SK-N-DZ (cell line): Measurements from ENCODE around the gene PBLD.
"Not testable (repeated sequence)": the region's sequence is repeated elsewhere in the genome, so short reads cannot be mapped to it uniquely, and the experiment has no call there.

Experiments
- DNase-seq: peaks from one replicate; pipeline ENCODE4 v3.0.0-alpha.2; 2015; ENCODE audit warnings: low spot score

Gene PBLD

DNA sequence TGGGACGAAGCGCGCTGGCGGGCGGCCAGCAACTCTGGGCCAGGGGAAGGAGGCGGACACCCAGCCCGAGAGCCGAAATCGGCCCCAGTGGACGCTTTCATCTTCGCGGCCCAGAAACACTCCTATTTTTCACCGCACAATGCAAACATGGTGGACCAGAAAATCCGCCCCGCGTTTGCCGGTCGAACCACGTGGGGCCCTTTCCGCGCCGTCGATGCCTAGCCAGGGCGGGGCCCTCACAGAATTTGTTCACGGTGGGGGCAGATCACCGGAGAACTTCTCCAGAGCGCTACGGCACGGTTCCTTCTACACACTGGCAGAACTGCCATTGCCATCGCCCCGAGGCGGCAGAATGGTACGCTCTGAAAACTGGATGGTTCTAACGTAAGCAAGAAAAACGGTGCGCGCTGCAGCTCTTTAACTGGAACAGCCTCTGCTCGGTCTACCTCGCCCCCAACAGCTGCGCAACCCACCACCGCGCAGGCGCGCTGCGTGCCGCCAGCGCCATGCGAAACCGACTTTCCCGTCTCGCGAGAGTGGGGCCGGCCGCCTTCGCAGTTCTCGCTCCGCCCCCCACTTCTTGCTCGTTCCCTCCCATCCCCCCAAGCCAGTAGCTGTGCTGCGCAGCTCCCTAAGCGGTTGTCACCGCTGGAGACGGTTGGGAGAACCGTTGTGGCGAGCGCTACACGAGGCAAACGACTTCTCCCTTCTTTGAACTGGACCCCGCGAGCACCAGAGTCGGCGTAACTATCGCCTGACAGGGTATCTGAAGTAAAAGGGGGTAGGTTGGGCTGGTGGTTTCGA is 1.1 kb downstream of the PBLD start, which contains the start of gene HNRNPH3:
TSS of gene HNRNPH3 (plus strand) at position 610 of the 804 bp plus-strand sequence. CDS start 5,158 bp downstream, outside the sequence.
- DNase-seq = peak; percentile 97

GRCh38 chr10:68330852-68331454 is 1.8 kb downstream of the PBLD start:
- DNase-seq = no peak

DNA sequence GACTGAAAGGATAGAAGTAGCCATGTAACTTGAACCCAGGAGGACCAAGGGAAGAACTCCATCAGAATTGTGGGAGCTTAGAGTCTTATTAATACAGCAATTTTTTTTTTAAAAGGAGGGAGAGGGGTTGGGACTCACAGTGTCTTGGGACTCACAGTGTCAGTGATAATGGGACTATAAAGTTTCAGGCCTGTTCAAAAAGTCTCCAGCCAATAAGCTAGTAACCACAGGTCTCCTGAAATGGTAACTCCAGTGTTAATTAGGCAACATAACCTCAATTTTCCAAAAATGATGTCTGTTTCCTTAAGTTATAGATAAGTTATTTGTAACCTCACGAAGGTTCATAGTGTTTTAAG is 3.2 kb downstream of the PBLD start:
- no peak for DNase-seq

DNA sequence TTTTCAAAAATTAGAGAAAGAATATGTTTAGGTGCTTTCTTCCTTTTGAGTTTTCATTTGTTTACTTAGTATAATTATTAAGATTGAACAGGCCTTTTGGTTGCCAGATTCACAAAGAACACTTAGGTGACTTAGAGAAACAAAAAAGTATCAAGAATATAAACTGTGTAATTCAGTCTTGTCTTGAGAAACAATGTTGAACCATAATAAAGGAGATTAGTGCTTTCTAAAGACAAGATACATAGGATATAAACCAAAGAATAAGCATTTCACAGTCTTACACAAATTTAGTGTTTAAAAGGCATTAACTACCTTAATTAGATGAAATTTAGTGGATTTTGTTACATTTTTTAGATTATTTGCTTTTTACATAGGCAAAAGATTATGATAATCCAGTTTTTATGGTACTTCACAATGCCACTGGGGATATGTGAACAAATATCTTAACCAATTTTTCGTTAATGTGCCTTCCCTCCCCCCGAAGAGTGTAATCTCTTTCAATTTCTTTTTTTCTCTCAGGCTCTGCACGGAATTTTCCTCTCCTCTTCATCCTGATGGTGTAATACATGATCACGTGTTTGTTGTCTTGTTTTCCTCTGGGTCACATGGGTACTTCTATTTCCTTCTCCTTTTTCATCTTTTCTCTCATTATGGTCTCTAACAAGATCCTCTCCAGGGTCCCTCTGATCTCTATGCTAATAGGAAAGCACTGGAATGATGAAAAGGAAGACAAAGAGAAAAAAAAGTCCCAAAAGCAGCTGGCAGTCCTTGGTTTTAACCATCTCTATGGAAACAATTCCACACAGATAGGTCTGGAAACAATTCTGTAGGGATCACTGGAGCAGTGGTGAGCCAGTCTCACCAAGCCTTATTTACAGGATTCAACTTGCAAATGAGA is 4.6 kb downstream of the PBLD start:
- peak; percentile 46 for DNase-seq

GRCh38 chr10:68324396-68324795 is 8.3 kb downstream of the PBLD start:
- DNase-seq = not testable (repeated sequence)

GRCh38 chr10:68318331-68319059 is 14.2 kb downstream of the PBLD start:
- no peak for DNase-seq

DNA sequence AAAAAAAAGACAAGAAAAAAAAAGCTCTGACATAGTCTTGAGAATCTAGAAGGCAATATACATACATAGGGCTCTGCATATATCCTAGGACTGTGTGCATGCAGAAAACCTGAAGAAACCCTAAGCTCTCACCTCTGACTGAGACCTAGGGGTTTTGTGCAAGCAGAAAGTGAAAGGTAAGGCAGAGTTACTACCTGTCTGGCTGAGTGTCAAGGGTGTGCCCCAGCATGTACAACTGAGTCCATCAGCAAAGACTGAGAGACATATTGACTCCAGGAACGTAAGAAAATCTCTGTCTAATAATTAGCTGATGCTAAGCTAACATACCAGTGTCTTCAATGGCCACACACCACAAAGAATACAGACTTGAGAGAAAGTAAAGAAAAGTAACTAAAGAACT is 17.1 kb downstream of the PBLD start:
- no peak for DNase-seq

DNA sequence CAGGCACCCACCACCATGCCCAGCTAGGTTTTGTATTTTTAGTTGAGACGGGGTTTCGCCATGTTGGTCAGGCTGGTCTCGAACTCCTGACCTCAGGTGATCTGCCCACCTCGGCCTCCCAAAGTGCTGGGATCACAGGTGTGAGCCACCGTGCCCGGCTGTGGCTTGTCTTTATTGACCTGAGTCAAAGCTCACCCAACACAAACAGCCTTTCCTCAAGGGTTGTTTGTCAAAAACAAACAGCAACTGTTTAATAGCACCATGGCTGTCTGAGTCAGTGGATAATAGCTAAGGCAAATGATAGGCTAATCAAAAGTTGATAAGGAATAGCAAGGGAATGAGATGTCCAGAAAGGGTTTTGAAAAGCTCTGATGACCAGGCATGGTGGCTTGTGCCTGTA is 17.8 kb downstream of the PBLD start:
- DNase-seq = not testable (repeated sequence)

DNA sequence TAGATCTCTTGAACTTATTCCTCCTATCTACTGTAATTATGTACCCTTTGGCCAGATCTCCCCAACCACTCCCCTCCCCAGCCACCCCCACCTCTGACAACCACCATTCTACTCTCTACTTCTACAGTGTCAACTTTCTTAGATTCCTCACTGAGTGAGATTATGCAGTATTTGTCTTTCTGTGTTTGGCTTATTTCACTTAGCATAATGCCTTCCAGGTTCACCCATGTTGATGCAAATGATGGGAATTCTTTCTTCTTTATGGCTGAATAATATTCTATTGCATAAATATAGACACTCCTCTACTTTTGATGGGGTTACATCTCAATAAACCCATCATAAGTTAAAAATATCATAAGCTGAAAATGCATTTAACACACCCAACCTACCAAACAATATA is 22.2 kb downstream of the PBLD start:
- no peak for DNase-seq

DNA sequence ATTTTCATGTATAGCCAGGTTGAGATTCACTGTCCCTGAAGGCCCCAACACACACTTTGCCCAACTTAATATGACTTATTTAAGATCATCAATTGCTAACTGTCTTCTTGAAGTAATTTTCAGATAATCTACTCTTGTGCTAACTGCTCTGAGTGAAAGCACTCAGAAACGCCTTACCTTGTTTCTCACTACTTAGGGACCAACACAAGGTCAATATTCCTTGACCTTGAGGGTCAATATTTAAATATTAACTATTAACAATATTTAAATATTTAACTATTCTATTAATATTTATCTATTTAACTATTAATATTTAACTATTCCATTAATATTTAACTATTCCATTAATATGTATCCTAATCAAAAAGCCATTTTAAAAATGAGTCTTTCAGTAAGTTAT is 26.9 kb downstream of the PBLD start:
- DNase-seq = no peak

DNA sequence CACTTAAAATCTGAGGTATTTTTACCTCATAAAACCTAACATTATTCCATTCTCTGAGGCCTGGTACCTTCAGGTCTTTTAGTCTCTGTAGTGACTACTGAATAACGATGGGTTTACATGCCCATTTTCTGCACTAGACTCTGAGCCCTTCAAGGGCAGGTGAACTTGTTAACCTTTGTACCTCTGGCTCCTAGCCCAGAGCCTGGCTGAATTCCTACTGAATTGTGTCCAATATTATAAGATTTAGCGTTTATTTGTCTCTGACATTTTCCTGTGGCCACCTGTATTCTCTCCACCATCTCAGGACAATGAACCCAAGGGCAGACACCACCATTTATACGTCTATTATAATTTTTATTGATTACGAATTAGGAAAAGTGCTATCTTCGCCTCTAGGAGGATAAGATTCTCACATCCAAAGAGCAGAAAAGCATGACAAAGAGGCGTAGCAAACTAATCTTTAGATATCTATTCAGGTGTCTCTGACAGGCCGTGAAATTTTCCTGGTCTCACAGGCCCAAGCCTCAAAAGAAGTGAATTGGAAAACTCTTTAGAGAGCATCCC is 28.8 kb downstream of the PBLD start:
- DNase-seq = no peak

DNA sequence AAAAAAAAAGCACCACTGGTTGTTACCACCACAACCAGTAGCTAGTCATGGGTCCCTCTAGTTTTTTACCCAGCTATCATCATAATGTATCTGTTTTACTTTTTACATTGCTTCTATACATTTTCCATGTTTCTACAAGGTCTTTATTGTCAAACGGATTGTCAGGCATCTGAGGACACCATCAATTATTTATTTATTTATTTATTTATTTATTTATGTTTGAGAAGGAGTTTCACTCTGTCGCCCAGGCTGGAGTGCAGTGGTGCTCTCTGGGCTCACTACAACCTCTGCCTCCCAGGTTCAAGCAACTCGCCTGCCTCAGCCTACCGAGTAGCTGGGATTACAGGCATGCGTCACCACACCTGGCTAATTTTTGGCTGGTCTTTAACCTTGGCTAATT is 29.9 kb downstream of the PBLD start:
- DNase-seq = no peak

- no peak for DNase-seq
Observed at GRCh38 chr10:68302503-68302823, 30.3 kb downstream of the PBLD start.

GRCh38 chr10:68301790-68302502 is 30.8 kb downstream of the PBLD start:
- peak; percentile 56 for DNase-seq

- no peak for DNase-seq
Observed at GRCh38 chr10:68301301-68301700, 31.4 kb downstream of the PBLD start.

GRCh38 chr10:68296843-68297663 is 35.7 kb downstream of the PBLD start:
- DNase-seq = peak; percentile 46

- no peak for DNase-seq
Observed at GRCh38 chr10:68290736-68291135, 42.0 kb downstream of the PBLD start.

GRCh38 chr10:68288717-68289116 is 44.0 kb downstream of the PBLD start:
- no peak for DNase-seq

DNA sequence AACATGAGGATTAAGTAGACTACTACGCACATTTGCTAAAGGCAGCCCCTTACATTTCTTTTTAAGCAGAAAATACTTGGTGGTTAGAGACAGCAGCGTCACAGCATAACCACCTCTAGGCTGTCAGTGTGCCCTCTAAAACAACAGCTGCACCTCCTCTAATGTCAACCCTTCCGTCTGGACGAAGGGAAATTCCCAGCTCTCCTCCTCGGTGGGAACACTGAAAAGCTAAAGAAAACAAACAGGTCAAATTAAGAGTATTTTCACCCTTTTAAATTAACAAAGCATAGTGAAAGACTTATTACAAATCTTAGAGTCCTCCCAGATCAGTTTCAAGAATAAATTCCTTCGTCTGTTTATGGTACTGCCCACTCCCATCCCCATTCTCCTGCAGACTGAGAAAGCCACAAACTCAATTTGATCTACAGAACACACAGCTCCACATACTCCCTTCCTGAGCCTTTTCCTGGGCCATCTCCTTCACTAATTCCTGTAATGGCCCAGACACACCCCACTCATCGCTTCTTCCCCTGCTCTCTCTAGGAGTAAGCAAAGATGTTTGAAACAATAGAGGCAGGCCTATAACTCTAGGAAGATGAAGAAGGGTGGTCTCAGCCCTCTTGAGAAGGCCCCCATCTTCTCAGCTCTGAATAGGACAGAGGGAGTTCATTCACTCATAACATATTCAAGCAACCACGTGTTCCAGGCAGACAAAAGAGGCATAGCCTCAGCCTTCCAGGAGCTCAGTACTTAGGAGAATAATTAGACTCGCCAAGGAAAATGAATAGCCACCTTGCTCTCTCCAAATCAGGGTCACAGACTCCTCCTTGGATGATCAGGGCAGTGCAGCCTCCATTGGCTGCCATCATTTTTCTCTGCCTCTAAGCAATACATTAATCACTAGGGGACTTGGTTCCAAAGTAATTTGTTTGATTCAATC is 48.4 kb downstream of the PBLD start:
- DNase-seq = no peak
